GM13976 (cell line): ENCODE data around the gene CLNS1A.

Source experiments
- DNase-seq: peaks from one replicate; pipeline ENCODE4 v3.0.0; 2012; ENCODE audit warnings: low spot score
- CTCF ChIP-seq: IDR thresholded peaks from 2 replicates; pipeline ENCODE4 v1.5.1; 2012; ENCODE audit warnings: borderline replicate concordance, mild to moderate bottlenecking; ENCODE audit not compliant: insufficient read depth; ENCODE audit errors: extremely low read depth, missing control alignments, control extremely low read depth
- in situ Hi-C: fragments of 300-500 bp; cut with MboI; formaldehyde crosslinking; loops from one replicate; pipeline ENCODE4 v1.12.0; 2022; ENCODE audit warnings: low sequenced_read_pairs, mixed read lengths, inconsistent platforms; ENCODE audit not compliant: unreplicated experiment

Gene CLNS1A

GRCh38 chr11:77619576-77620198 is 17.9 kb downstream of the CLNS1A start:
- peak; percentile 58 for TF ChIP-seq CTCF
- peak; percentile 29 for DNase-seq
- in situ Hi-C loops, result no loop called here

- in situ Hi-C loops, result no loop called here
- DNase-seq, result no peak
- TF ChIP-seq CTCF, result no peak
Measured at GRCh38 chr11:77617892-77618291, 19.7 kb downstream of the CLNS1A start.

GRCh38 chr11:77611921-77612320 is 25.7 kb downstream of the CLNS1A start:
- in situ Hi-C loops, result no loop called here
- TF ChIP-seq CTCF, result no peak
- no peak for DNase-seq

DNA sequence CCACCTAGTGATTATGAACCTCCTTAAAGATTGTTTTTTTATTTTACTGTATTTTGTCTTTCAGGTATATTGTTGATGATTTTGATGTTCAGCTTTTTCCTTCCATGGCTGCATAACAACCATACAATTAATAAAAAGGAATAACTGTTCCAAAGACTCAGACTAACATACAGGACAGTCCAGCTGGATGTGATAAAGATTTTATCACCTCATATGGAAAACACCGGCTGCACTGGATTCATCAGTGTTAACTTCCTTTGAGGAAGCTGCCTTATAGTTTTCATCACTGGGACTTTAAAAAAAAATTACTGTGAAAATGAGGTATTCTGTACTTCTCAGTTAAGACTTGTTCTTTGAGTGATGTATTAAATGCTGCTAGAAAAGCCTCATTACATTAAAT is 28.4 kb downstream of the CLNS1A start:
- TF ChIP-seq CTCF, result no peak
- in situ Hi-C loops, result no loop called here
- DNase-seq, result no peak

DNA sequence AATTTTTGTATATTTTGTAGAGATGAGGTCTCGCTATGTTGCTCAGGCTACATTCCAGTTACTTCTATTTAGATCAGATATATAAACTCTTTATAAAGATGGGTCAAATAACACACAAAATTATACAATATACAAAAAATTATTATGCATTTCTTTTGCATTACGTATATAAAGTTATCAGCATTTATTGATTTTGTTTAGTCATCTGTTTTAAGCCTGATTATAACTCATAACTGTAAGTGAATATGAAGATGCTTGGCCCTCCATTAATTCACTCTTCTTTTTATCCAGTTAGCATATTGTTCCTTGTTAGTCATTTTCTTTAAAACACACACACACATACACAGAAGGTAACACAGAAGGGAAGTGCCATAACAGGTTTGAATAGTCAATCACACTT is 33.3 kb downstream of the CLNS1A start:
- in situ Hi-C loops, result no loop called here
- no peak for TF ChIP-seq CTCF
- DNase-seq, result no peak

GRCh38 chr11:77602381-77603088 is 35.1 kb downstream of the CLNS1A start:
- DNase-seq, result no peak
- in situ Hi-C loops, result no loop called here
- TF ChIP-seq CTCF, result no peak
